T-helper 2 cell (primary cell): ENCODE data around the gene AKAP13.

ENCODE experiments used
- DNase-seq, 5 experiments: peaks; one replicate each; pipeline versions ENCODE4 v3.0.0 to v3.0.0-alpha.2; 2012 to 2022

Gene AKAP13

DNA sequence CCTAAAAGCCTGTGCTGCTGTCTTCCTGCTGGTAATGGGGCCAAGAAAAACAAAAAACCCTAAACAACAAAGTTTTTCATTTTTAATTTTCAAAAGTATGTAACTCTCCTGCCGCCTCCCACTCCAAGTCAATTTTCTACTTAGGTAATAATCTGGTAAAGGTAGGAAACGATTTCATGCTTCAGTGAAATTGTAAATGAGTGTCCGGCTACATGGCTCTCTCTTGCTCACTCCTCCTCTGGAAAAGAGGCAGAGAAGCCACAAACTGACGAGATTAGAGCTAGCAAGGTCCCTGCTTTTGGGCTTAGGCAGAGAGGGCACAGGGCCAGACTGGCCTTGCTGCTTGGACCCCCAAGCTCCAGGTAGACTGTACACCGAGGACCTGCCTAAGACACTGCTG, 390.9 kb downstream of the AKAP13 start:
- no peak for DNase-seq

DNA sequence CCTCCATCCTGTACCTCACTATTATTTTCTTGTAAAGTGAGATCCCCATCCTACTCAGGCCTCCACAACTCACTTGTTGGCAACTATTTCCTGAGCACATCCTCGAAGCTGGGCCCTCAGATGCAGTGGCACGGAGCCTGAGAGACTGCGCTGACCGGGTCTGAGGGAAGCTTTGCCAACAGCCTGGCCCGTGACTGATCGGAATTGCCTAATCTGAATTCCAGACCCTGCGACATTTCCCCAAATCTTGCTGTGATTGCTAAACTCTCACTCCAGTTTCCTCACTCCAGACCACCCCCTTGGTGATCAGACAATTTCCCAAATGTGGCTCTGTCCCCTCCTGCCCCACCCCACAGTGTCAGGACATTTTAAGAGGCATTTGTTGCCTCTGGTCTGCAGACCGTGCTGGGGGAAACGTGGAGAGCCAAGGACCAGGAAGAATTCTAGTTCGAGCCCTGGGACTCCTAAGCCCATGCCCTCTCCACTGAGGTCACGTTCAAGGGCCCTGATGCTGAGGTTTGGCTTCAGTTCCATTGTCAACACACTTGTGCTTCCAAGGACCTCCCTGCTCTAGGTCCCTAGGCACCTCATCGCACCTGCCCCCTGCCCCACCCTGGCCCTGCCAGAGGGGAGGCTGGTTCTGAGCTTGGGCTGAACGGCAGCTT, 391.5 kb downstream of the AKAP13 start:
- no peak for DNase-seq

DNA sequence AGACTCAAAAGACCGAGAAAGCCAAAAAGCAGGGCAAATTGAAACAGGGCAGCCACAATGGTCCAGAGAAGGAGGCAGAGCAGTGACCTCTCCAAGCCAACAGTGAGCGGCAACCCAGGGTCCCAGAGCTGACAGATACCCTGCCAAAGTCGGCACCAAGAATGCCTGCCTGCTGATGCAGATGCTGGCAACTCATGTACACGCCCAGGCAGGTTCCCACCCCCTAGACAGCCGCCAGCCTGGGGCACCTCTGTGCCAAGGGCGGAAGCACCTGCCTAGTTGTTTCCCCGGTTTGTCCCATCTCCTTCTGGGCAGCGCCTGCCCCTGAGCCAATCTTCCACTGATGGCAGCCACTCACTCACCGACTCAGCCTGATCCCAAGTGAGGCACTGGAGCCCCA, 392.3 kb downstream of the AKAP13 start:
- DNase-seq = no peak

- no peak for DNase-seq
These were observed 392.8 kb downstream of the AKAP13 start for GRCh38 chr15:85773249-85773648.

DNA sequence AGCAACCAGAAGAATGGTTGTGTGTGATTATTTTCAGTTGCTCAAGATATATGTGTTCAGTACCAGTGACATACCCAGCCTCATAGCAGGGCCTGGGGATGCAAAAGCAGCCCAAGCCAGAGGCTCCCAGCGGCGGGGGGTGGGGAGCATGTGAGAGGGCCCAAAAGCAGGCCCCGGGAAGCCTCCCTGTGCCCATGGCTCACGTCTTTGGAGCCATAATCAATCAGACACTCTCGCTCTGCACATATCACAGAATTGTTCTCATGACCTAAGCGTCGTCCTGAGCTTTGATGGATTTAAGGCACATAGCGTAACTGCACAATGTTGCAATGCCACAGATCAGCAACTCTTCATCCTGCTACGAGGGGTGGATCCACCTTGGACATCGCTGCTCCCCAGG, 393.6 kb downstream of the AKAP13 start:
- DNase-seq = no peak

DNA sequence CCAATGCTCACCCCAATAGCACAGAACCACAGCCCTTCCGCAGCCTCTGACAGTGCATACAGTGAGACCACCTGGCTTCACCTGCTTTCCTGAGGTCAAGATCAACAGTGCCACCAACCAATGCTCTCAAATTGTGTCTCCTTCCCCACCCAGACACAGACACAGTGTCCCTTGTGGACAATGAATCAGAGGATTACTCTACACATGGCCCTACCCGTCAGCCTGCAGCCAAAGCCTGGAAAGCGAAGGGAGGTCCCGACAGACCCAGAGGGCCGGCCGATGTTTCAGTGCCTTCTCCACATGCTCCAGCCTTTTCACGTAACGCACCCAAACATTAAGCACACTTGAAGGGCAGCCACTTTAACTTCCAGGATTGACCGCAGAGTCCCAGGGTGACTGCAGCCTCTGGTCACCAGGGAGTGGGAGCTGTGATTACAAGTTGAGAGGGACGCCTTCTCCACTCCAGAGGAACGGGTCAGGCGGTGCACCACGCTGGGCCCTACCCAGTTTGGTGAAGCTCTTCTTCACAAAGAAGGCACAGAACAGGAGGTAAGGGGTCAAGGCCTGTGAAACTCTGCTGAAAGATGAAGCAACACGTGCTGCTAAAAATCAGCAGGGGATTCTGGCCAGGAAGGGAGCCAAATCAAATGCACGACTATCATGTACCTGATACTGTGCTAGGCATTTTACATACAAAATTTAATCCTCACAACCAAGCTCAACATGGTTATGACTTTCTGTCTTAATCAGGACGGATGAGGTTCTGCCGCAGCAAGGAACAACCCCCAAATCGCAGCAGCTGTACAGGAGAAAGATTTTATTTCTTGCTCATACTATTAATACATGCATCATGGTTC, 397.1 kb downstream of the AKAP13 start:
- DNase-seq = no peak

DNA sequence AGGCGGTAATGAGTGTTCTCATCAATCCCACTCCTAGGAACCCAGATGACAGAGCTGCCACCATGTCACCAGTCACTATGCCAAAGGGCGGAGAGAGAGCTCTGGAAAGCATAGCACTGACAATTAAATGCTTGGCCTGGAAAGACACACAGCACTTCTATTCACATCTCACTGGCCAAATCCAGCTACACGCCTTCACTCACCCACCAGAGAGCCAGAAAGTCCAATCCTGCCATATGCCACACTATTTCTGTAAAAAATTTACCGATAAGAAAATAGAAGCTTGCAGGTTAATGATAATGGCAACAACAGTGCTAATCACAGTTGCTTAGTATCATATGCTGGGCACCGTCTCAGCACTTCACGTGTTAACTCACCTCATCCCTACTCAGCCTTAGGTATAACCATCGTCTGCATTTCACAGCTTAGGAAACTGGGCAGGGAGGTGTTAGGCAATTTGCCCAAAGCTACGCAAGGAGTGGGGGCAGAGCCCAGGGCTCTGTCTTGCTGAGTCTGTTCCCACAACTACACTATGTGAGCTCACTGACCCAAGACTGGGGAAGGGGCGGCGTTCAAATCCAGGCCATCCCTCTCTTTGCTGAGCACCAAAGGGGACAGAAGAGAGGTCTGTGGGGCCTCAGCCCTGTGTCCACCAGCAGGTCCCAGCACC, 397.8 kb downstream of the AKAP13 start:
- no peak for DNase-seq

- no peak for DNase-seq
These were observed 398.8 kb downstream of the AKAP13 start for GRCh38 chr15:85779249-85779648.

- no peak for DNase-seq
These were observed 400.0 kb downstream of the AKAP13 start for GRCh38 chr15:85780225-85780985.

DNA sequence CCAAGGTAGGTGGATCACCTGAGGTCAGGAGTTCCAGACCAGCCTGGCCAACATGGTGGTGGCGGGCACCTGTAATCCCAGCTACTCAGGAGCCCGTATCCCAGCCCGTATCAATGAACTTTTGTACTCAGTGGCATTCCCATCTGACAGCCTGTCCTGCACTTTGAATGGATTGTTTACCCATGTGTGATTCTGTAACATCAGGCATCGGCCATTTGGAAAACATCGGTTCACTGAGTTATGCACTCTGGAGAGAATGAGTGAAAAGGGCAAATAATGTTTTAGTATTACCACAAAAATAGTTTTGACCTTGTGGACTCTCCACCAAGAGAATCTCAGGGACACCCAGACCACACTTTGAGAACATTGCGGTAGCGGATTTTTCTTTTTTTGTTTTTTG, 400.7 kb downstream of the AKAP13 start:
- no peak for DNase-seq

GRCh38 chr15:85782064-85782463, 401.7 kb downstream of the AKAP13 start:
- DNase-seq = no peak

GRCh38 chr15:85785887-85786780, 405.7 kb downstream of the AKAP13 start:
- DNase-seq = peak in 1 of 5 experiments; percentile 34

GRCh38 chr15:85786781-85787114, 406.3 kb downstream of the AKAP13 start:
- no peak for DNase-seq

DNA sequence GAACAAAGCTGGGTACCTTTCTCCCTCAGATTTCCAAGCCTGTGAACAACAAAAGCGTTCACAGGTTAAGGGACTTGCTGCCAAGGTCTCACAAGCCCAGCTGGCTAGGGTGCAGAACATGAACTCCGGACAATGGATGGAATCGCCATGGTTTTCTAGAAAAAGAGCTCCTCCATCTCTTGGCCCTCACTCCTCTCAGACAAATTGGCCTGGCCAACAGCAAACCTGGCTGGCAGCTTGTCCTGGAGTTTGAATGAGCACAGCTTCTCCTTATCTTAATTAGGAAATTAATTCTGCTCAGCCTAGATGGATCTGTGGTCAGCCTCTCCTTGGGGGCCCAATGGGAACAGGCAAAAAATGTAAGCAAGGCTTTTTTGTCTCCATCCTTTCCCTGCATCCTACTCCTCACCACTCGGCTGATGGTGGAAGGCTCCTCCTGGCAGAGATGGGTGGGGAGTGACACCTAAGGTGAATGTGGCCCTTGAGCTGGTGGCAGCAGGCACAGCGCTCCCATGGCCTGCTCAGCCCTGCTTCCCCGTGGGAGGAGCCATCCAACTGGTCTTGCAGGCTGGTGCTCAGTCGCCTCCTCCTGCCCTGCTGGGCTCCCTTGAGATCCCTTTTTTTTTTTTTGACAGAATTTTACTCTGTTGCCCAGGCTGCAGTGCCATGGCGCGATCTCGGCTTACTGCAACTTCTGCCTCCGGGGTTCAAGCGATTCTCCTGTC, 408.5 kb downstream of the AKAP13 start:
- no peak for DNase-seq

DNA sequence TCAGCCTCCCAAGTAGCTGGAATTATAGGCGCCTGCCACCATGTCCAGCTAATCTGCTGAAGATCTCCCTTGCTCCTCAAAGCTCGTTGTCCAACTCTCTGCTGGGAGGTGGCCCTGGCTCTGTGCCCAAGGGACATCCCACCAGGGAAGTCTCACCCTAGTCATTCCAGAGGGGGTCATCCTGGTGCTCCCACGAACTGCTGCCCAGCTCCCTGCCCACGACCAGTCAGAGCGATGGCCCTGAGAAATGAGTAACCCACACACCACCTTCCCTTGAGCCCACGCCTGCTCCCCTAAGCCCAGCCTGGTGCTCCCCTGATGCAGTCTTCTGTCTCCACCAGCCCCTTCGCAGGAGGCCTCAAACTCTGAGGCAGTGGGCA, 409.1 kb downstream of the AKAP13 start:
- DNase-seq = no peak

GRCh38 chr15:85792102-85792731, 411.8 kb downstream of the AKAP13 start:
- DNase-seq = no peak

GRCh38 chr15:85792912-85793590, 412.6 kb downstream of the AKAP13 start:
- peak in 2 of 5 experiments; percentile 15 to 73 for DNase-seq

DNA sequence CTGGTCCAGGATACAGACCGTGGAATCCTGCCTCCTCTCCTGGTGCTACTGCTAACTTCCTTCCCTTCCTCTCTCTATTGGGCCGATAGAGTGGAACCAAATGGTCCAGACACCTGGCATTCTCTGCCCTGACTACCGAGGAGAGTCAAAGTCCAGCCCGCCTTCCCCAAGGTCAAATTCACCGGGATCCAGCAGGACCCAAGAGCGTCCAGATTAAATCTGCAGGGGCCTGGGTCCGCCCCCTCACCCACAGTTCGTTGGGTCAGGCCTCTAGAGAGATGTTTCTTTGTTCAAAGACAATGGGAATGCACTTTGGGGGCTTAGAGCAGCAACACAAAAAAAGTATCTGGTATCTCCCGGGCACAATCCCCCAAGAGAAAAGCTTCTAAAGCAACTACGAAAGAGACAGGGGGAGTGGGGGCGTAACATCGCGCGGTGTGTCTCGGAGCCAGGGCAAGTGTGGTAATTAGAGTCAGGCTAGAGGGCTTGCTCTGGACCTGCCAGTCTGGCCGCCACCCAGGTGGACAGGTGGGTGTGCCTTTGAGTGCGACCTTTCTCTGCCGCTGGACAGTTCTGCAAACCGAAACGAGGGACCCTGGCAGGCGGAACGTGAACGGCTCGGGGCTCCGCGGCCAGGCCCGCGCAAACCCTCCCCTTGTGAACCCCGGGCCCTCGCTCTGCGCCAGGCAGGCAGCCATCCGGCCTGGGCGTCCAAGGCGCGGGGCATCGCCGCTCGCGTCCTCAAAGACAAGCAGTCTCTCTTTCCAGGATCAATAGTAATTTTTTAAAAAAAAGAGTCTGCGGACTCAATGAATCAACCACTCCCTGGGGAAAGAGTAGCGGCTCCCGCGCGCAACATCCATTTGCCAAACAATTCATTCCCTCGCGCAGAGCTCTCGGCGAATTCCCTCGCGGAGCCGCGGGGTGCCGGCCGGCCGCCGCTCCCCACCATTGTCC, 413.5 kb downstream of the AKAP13 start:
- peak in 3 of 5 experiments; percentile 12 to 63 (median 22) for DNase-seq
